Ectodermal cell (in vitro differentiated cells): Measurements from ENCODE around the gene AP5Z1.
"Not testable (repeated sequence)": the region's sequence is repeated elsewhere in the genome, so short reads cannot be mapped to it uniquely, and the experiment has no call there.

Experiments
- H3K27ac ChIP-seq: 2 replicates; pipeline ENCODE4 v1.7.0; 2013; ENCODE audit warnings: mild to moderate bottlenecking, low read depth, low read length; ENCODE audit not compliant: insufficient read depth, poor library complexity, severe bottlenecking
- H3K27me3 ChIP-seq: 2 replicates; pipeline ENCODE4 v1.7.0; 2013; ENCODE audit warnings: mild to moderate bottlenecking, low read length; ENCODE audit not compliant: insufficient read depth, control insufficient read depth, poor library complexity, severe bottlenecking
- H3K36me3 ChIP-seq: one replicate; pipeline ENCODE4 v1.7.0; 2013; ENCODE audit warnings: low read length; ENCODE audit not compliant: control insufficient read depth, insufficient read depth
- H3K4me1 ChIP-seq: one replicate; pipeline ENCODE4 v1.7.0; 2013; ENCODE audit warnings: low read length; ENCODE audit not compliant: control insufficient read depth, insufficient read depth
- H3K4me3 ChIP-seq: 2 replicates; pipeline ENCODE4 v1.7.0; 2013; ENCODE audit warnings: low read depth, low read length, control low read depth; ENCODE audit not compliant: insufficient read depth
- H3K9me3 ChIP-seq: 2 replicates; pipeline ENCODE4 v1.7.0; 2013; ENCODE audit warnings: mild to moderate bottlenecking, low read length, moderate library complexity; ENCODE audit not compliant: control insufficient read depth
- WGBS, 2 experiments: methylation state at CpG; one replicate each; pipeline ENCODE4 v1.1.7; 2013; ENCODE audit warnings: missing lambda C conversion rate in 2 of 2; 5-methylcytosine and 5-hydroxymethylcytosine counted together

Gene AP5Z1

DNA sequence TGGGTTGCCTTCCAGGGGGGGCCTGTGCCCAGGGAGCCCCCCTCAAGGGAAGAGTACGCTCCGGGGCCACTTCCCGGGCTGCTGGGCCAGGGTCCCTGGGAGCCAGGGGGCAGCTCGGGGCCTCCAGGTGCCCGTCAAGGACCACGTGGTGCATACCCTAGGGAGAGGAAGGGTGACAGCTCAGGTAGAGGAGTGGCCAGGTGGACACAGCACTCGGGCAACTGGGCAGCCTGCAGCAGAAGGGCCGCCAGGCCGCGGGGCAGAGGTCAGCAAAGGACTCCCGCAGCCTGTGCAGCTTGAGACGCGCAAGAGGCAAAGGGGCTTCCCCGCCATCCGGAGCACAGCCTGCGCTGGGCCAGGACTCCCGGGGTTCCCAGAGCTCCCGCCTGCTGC, 26.4 kb downstream of the AP5Z1 start:
- H3K4me1 ChIP-seq: no peaks in the 10 kb centered on the region
- no peaks in the 10 kb centered on the region for H3K9me3 ChIP-seq
- no peak overlapping the region for H3K4me3 ChIP-seq
- 90 to 92% methylated on average over 18 of the region's 18 CpGs for WGBS, 2 experiments
- no peaks in the 10 kb centered on the region for H3K27me3 ChIP-seq
- no peaks in the 10 kb centered on the region for H3K36me3 ChIP-seq
- H3K27ac ChIP-seq: no peak overlapping the region

DNA sequence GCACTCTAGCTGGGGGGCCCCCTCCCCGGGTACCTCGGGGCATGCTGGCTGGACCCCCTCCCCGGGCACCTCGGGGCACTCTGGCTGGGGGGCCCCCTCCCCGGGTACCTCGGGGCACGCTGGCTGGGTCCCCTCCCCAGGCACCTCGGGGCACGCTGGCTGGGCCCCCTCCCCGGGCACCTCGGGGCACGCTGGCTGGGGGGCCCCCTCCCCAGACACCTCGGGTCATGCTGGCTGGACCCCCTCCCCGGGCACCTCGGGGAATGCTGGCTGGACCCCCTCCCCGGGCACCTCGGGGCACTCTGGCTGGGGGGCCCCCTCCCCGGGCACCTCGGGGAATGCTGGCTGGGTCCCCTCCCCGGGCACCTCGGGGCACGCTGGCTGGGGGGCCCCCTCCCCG, 27.2 kb downstream of the AP5Z1 start:
- not testable (repeated sequence) for H3K4me3 ChIP-seq, H3K27ac ChIP-seq, H3K4me1 ChIP-seq, H3K27me3 ChIP-seq, H3K36me3 ChIP-seq, H3K9me3 ChIP-seq
- 93 to 97% methylated on average over 23 of the region's 23 CpGs for WGBS, 2 experiments

DNA sequence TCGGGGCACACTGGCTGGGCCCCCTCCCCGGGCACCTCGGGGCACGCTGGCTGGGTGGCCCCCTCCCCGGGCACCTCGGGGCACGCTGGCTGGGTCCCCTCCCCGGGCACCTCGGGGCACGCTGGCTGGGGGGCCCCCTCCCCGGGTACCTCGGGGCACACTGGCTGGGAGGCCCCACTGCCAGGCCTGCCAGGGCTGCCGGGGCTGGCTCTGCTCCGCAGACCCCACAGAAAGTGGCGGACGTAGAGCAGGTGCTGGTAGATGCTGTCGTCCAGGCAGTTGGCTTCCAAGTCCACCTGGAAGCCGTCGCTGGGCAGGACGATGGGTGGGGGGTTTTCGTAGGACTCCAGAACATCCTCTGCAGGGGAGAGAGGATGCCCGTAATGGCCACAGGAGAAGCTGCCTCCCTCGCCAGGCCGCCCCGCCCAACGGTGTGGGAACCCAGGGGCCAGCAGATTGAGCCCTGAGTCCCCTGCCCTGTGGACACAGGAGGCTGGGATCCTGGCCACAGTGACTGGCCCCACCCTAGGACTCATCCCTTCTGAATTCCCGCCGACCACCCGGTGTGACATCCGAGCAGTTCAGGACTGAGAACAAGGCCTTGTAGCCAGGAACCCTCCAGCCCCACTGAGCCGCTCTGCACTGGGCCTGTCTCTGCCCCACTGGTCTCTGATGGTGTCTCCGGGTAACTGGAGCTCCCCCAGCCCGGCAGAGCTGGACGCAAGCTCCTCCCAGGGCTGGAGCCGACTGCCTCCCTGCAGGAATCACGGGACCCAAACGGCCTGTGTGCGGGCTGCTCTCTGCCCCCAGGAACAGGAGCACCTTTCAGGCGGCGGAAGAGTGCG, 28.2 kb downstream of the AP5Z1 start:
- Histone ChIP-seq H3K9me3 (no peaks in the 10 kb centered on the region), H3K27ac (no peak overlapping the region), H3K4me1 (no peaks in the 10 kb centered on the region), H3K27me3 (no peaks in the 10 kb centered on the region), H3K4me3 (no peak overlapping the region), H3K36me3 (no peaks in the 10 kb centered on the region)
- WGBS, 2 experiments: 77% methylated on average over 41 of the region's 41 CpGs

DNA sequence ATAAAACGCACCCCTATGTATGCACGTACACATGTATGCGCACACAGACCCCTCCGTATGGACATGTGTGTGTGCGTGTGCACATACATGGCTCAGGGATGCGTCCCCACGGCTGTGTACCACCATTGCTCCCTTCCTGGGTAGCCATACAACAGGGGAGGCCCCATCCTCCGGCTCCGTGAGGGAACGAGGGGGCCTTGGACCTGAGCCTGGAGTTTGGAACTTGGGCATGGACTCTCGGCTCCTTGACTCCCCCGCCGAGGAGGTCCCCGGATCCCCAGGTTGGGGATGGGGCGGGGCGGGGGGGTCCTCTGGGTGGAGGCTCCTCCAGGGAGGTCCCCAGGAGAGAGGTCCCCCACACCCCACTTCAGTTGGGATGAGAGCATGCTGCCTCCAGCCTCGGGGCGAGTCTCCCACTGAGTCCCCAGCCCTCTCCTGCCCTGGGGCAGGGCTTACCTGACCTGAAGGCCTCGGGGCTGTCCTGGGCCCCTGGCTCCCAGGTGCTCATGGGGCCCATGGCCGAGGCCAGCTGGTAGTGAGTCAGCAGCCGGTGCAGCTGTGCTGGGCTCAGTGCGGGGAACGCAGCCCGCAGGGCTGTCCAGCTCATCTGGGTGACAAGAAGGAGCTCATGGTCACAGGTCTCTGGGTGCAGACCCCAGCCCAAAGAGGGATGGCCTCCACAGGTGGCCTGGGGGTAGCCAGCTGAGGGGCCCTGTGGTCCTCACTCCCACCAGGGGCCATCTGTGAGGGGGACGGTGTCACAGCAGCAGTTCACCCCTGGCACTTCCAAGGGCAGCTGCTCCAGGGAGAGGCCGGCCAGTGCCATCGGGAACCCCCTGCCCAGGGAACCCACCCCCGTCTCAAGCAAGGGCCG, 29.9 kb downstream of the AP5Z1 start:
- Histone ChIP-seq H3K9me3 (no peaks in the 10 kb centered on the region), H3K4me3 (no peak overlapping the region), H3K4me1 (no peaks in the 10 kb centered on the region), H3K36me3 (no peaks in the 10 kb centered on the region), H3K27ac (no peak overlapping the region), H3K27me3 (no peaks in the 10 kb centered on the region)
- WGBS, 2 experiments: 89 to 90% methylated on average over 29 of the region's 29 CpGs

DNA sequence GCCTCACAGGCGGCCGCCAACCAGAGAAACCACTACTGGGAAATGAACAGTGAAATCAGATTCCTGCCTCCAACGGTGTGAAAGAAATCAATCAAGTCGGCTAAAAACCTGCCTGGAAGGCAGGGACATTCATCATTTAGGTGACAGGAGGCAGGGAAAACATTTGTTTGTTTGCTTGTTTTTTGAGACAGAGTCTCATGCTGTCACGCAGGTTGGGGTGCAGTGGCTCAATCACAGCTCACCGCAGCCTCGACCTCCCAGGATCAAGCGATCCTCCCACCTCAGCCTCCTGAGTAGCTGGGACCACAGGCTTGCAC, 30.5 kb downstream of the AP5Z1 start:
- no peak overlapping the region for H3K27ac ChIP-seq
- no peaks in the 10 kb centered on the region for H3K27me3 ChIP-seq
- no peaks in the 10 kb centered on the region for H3K9me3 ChIP-seq
- H3K4me3 ChIP-seq: no peak overlapping the region
- no peaks in the 10 kb centered on the region for H3K4me1 ChIP-seq
- 73 to 82% methylated on average over 8 of the region's 8 CpGs for WGBS, 2 experiments
- no peaks in the 10 kb centered on the region for H3K36me3 ChIP-seq

DNA sequence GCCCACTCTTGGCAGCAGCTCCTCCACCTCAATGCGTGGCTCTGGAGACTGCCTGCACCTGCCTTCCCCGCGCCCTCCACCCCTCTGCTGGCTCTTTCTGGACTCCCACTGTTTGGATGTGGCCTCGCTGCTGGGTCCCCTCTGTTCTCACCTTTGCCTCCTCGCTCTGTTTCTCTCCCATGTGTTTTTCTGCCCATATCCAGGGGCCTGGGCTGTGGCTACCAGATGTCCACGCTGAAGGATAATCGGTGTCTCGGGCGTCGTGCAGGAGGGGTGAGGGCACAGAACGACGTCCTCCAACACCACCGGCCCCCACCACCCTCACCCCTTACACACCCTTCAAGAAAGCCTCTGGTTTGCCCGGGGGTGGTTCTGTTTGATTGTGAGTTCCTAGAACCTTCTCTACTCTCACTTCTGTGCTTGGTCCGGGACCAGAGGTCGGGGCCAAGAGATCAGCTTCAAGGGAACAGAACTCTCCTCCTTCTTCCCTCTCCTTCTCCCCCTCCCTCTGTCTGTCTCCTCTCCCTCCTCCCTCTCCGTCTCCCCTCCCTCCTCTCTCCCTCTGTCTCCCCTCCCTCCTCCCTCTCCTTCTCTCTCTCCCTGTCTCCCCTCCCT, 31.7 kb downstream of the AP5Z1 start:
- H3K36me3 ChIP-seq: no peaks in the 10 kb centered on the region
- H3K27ac ChIP-seq: no peak overlapping the region
- whole genome bisulfite sequencing, 2 experiments: 80 to 84% methylated on average over 17 of the region's 17 CpGs

DNA sequence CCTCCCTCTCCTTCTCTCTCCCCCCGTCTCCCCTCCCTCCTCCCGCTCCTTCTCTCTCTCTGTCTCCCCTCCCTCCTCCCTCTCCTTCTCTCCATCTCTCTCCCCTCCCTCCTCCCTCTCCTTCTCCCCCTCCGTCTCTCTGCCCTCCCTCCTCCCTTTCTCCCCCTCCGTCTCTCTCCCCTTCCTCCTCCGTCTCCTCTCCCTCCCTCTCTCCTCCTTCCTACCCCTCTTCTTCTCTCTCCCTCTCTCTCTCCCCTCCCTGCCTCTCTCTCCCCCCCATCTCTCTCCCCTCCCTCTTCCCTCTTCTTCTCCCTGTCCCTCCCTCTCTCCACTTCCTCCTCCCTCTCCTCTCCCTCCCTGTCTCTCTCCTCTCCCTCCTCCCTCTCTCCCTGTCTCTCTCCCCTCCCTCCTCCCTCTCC, 32.2 kb downstream of the AP5Z1 start:
- Histone ChIP-seq H3K4me3 (no peak overlapping the region), H3K27ac (no peak overlapping the region), H3K4me1 (no peaks in the 10 kb centered on the region), H3K27me3 (no peaks in the 10 kb centered on the region), H3K36me3 (no peaks in the 10 kb centered on the region), H3K9me3 (no peaks in the 10 kb centered on the region)
- 32 to 45% methylated on average over 5 of the region's 5 CpGs for WGBS, 2 experiments

More for the DNA sequence above, 31.7 kb downstream of the AP5Z1 start:
- Histone ChIP-seq H3K4me1 (no peaks in the 10 kb centered on the region), H3K9me3 (no peaks in the 10 kb centered on the region), H3K27me3 (no peaks in the 10 kb centered on the region), H3K4me3 (no peak overlapping the region)

DNA sequence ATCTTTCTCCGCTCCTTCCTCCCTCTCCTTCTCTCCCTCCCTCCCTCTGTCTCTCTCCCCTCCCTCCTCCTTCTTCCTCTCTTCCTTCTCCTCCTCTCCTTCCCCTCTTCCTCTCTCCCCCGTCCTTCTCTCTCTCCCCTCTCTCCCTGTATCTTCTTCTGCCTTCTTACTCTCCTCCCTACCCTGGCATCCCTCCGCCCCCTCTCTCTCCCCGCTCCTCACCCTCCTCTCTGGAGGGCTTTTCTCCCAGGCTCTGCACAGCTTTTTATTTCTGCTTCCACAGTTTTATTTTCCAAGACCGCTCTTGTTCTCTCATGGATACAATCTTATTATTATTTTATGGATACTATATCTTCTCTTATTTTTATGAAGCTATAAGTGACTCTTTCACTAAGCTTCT, 32.6 kb downstream of the AP5Z1 start:
- no peaks in the 10 kb centered on the region for H3K4me1 ChIP-seq
- 60 to 61% methylated on average over 4 of the region's 5 CpGs for WGBS, 2 experiments

DNA sequence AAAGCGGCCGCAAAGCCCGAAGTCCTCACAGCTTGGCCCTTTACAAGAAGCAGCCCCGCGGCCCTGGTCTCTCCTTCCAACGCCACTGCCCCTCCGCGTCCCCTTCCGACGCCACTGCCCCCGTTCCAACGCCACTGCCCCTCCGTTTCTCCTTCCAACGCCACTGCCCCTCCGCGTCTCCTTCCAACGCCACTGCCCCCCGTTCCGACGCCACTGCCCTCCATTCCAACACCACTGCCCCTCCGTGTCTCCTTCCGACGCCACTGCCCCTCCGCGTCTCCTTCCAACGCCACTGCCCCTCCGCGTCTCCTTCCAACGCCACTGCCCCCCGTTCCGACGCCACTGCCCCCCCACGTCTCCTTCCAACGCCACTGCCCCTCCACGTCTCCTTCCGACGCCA, 33.1 kb downstream of the AP5Z1 start:
- no peaks in the 10 kb centered on the region for H3K36me3 ChIP-seq
- no peak overlapping the region for H3K27ac ChIP-seq
- WGBS, 2 experiments: 87 to 89% methylated on average over 37 of the region's 37 CpGs
- no peak overlapping the region for H3K4me3 ChIP-seq
- H3K4me1 ChIP-seq: no peaks in the 10 kb centered on the region
- no peaks in the 10 kb centered on the region for H3K27me3 ChIP-seq
- no peaks in the 10 kb centered on the region for H3K9me3 ChIP-seq

More for the DNA sequence above, 32.6 kb downstream of the AP5Z1 start:
- Histone ChIP-seq H3K9me3 (no peaks in the 10 kb centered on the region), H3K36me3 (no peaks in the 10 kb centered on the region), H3K27ac (no peak overlapping the region), H3K27me3 (no peaks in the 10 kb centered on the region), H3K4me3 (no peak overlapping the region)

DNA sequence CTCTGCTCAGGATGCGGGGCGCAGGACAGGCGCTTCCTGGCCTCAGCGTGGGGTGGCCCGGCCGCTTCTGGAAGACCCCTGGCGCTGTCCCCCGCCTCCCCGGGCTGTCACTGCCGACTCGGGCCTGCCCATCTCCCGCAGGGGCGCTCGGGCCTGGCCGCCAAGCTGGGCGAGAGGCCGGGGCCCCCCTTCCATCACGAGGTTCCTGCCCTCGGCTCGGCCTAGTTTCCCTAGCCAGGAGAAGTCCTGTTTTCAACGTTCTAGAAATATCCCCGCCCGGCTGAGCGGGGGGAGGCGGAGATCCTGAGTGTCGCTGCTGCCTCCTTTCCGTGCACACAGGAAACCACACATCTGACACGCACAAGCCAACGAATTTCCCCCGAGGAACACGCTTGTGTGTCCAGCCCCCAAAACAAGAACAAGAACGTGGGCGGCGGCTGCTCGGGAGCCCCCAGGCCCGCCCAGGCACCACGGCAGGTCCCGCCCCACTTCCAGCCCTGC, 33.7 kb downstream of the AP5Z1 start:
- Histone ChIP-seq H3K9me3 (no peaks in the 10 kb centered on the region), H3K4me3 (no peak overlapping the region), H3K27me3 (no peaks in the 10 kb centered on the region), H3K36me3 (no peaks in the 10 kb centered on the region), H3K4me1 (no peaks in the 10 kb centered on the region), H3K27ac (no peak overlapping the region)
- WGBS, 2 experiments: 90 to 93% methylated on average over 38 of the region's 38 CpGs
